Neural cell (in vitro differentiated cells): Measurements from ENCODE around the gene TNNT3. TPM values are rescaled to one million over a fixed set of nuclear protein-coding genes. Genes with fewer than 3 reads are reported as not detected.

Source experiments
- H2AFZ ChIP-seq: fragments of 200-600, 300-800 bp; sonication (generic), shearing (Covaris generic); 2 replicates; pipeline ENCODE4 v1.6.0; 2014; ENCODE audit warnings: low read depth, mild to moderate bottlenecking, antibody characterized with exemption, low read length, moderate library complexity
- H3F3A ChIP-seq: fragments of 200-600 bp; shearing (Covaris generic); 2 replicates; pipeline ENCODE4 v1.6.1; 2016; ENCODE audit warnings: mild to moderate bottlenecking, moderate library complexity, mixed read lengths, antibody characterized with exemption, low read length; ENCODE audit not compliant: insufficient read depth, poor library complexity, severe bottlenecking
- H3K27ac ChIP-seq: fragments of 200-600, 300-800 bp; sonication (generic), shearing (Covaris generic); 2 replicates; pipeline ENCODE4 v1.5.1; 2014; ENCODE audit warnings: mild to moderate bottlenecking, low read length, moderate library complexity
- H3K27me3 ChIP-seq: fragments of 300-800, 200-600 bp; sonication (generic), shearing (Covaris generic); 2 replicates; pipeline ENCODE4 v1.6.0; 2014; ENCODE audit warnings: mild to moderate bottlenecking, low read depth, low read length, moderate library complexity; ENCODE audit not compliant: insufficient read depth
- H3K36me3 ChIP-seq: fragments of 300-800, 200-600 bp; sonication (generic), shearing (Covaris generic); 2 replicates; pipeline ENCODE4 v1.5.1; 2014; ENCODE audit warnings: mild to moderate bottlenecking, antibody characterized with exemption, low read length, moderate library complexity; ENCODE audit not compliant: insufficient read depth
- H3K4me2 ChIP-seq: fragments of 300-800, 200-600 bp; sonication (generic), shearing (Covaris generic); 2 replicates; pipeline ENCODE4 v1.6.0; 2014; ENCODE audit warnings: mild to moderate bottlenecking, low read length
- H3K4me3 ChIP-seq: fragments of 300-800, 200-600 bp; sonication (generic), shearing (Covaris generic); 2 replicates; pipeline ENCODE4 v1.5.1; 2014; ENCODE audit warnings: mild to moderate bottlenecking, low read length, moderate library complexity
- H3K79me2 ChIP-seq: fragments of 200-600 bp; shearing (Covaris generic); replicated peaks from 2 replicates; pipeline ENCODE4 v1.6.0; 2014; ENCODE audit warnings: mild to moderate bottlenecking, low read length, moderate library complexity; ENCODE audit not compliant: insufficient read depth
- H3K9ac ChIP-seq: fragments of 300-800, 200-600 bp; sonication (generic), shearing (Covaris generic); 2 replicates; pipeline ENCODE4 v1.6.1; 2016; ENCODE audit warnings: mild to moderate bottlenecking, low read length, mixed read lengths
- H3K9me2 ChIP-seq: fragments of 200-600 bp; shearing (Covaris generic); 2 replicates; pipeline ENCODE4 v1.6.1; 2016; ENCODE audit warnings: mild to moderate bottlenecking, low read length, mixed read lengths; ENCODE audit not compliant: insufficient read depth
- H3K9me3 ChIP-seq: fragments of 200-600, 300-800 bp; sonication (generic), shearing (Covaris generic); 2 replicates; pipeline ENCODE4 v1.6.1; 2016; ENCODE audit warnings: mild to moderate bottlenecking, mixed run types, low read length, moderate library complexity, mixed read lengths
- H4K20me1 ChIP-seq: fragments of 200-600 bp; shearing (Covaris generic); 2 replicates; pipeline ENCODE4 v1.6.1; 2016; ENCODE audit warnings: mild to moderate bottlenecking, mixed run types; ENCODE audit not compliant: insufficient read depth
- EP300 ChIP-seq: fragments of 450-650 bp; conservative IDR thresholded peaks from 2 replicates; pipeline ENCODE4 v1.6.1; 2014; ENCODE audit warnings: antibody characterized with exemption, mild to moderate bottlenecking, moderate library complexity; ENCODE audit not compliant: poor library complexity, severe bottlenecking
- EZH2 ChIP-seq: fragments of 200-600, 300-800 bp; shearing (Covaris generic), sonication (generic); IDR thresholded peaks from 2 replicates; pipeline ENCODE4 v1.6.1; 2014; ENCODE audit warnings: antibody characterized with exemption, low read length, borderline replicate concordance, mild to moderate bottlenecking; ENCODE audit not compliant: insufficient read depth, poor library complexity, severe bottlenecking
- MXI1 ChIP-seq: fragments of 450-650 bp; conservative IDR thresholded peaks from 2 replicates; pipeline ENCODE4 v1.6.1; 2014; ENCODE audit warnings: antibody characterized with exemption, mild to moderate bottlenecking; ENCODE audit not compliant: poor library complexity, severe bottlenecking
- POLR2AphosphoS5 ChIP-seq: IDR thresholded peaks from 2 replicates; pipeline ENCODE4 v1.6.1; 2012
- RAD21 ChIP-seq: fragments of 450-650 bp; conservative IDR thresholded peaks from 2 replicates; pipeline ENCODE4 v1.6.1; 2014; ENCODE audit warnings: antibody characterized with exemption, mild to moderate bottlenecking, moderate library complexity
- REST ChIP-seq: IDR thresholded peaks from 2 replicates; pipeline ENCODE4 v1.6.1; 2012; ENCODE audit warnings: borderline replicate concordance
- SMC3 ChIP-seq: fragments of 450-650 bp; conservative IDR thresholded peaks from 2 replicates; pipeline ENCODE4 v1.6.1; 2014; ENCODE audit warnings: antibody characterized with exemption, mild to moderate bottlenecking, moderate library complexity; ENCODE audit not compliant: poor library complexity
- TAF1 ChIP-seq: IDR thresholded peaks from 2 replicates; pipeline ENCODE4 v1.6.1; 2012; ENCODE audit warnings: low read depth
- polyA plus RNA-seq: library from polyadenylated mRNA; depleted of rRNA; stranded (reverse); fragments of >200 nt; gene quantifications from 2 replicates; pipeline ENCODE4 v1.2.3, GENCODE V29; 2014
- TF ChIP-seq, protein P1 (sequence below): fragments of 450-650 bp; IDR thresholded peaks from 2 replicates; pipeline ENCODE4 v1.5.1; 2014; ENCODE audit warnings: antibody characterized with exemption, mild to moderate bottlenecking, moderate library complexity; ENCODE audit not compliant: poor library complexity, severe bottlenecking

The TNNT3 gene
- polyA plus RNA-seq, 1 donor from 2014 or later, result not detected

- no peak overlapping the region for H2AFZ ChIP-seq
Observed at GRCh38 chr11:1879941-1880720, 39.4 kb upstream of the TNNT3 start.

DNA sequence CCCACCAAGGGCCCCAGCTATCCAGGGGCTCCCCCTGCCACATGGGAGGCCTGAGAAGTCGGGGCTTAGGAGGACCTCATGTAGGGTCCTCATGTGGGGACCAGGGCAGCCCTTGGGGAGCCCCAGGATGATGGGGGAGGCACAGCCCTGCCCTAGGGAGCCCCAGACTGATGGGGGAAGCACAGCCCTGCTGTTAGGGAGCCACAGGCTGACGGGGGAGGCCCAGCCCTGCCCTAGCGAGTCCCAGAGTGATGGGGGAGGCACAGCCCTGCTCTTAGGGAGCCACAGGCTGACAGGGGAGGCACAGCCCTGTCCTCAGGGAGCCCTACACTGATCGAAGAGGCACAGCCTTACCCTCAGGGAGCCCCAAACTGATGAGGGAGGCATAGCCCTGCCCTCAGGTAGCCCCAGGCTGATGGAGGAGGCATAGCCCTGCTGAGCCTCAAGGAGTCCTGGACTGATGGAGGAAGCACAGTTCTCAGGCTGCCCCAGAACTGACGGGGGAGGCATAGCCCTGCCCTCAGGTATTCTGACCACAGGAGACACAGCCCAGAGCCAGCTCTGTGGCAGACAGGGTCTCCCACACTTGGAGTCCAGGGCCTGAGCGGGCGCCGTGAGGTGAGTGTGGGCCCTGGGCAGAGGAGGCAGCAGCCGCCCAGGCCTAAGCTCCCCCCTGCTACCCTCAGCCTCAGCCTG lies 38.6 kb upstream of the TNNT3 start:
- no peak overlapping the region for H3K4me3 ChIP-seq
- no peak overlapping the region for H3K9ac ChIP-seq
- no peaks in the 10 kb centered on the region for H3K9me3 ChIP-seq
- no peaks in the 10 kb centered on the region for H3K9me2 ChIP-seq
- H3F3A ChIP-seq, result no peaks in the 10 kb centered on the region
- H3K27ac ChIP-seq, result no peak overlapping the region
- no peaks in the 10 kb centered on the region for H3K36me3 ChIP-seq
- H3K27me3 ChIP-seq, result no peaks in the 10 kb centered on the region
- H3K79me2 ChIP-seq, result no peaks in the 10 kb centered on the region
- no peak overlapping the region for H3K4me2 ChIP-seq
- H4K20me1 ChIP-seq, result no peaks in the 10 kb centered on the region
- no peak overlapping the region for H2AFZ ChIP-seq
- no peak for TF ChIP-seq MXI1
- TF ChIP-seq RAD21, result no peak
- no peak for TF ChIP-seq EP300
- no peak for TF ChIP-seq EZH2
- TF ChIP-seq, protein P1, sequence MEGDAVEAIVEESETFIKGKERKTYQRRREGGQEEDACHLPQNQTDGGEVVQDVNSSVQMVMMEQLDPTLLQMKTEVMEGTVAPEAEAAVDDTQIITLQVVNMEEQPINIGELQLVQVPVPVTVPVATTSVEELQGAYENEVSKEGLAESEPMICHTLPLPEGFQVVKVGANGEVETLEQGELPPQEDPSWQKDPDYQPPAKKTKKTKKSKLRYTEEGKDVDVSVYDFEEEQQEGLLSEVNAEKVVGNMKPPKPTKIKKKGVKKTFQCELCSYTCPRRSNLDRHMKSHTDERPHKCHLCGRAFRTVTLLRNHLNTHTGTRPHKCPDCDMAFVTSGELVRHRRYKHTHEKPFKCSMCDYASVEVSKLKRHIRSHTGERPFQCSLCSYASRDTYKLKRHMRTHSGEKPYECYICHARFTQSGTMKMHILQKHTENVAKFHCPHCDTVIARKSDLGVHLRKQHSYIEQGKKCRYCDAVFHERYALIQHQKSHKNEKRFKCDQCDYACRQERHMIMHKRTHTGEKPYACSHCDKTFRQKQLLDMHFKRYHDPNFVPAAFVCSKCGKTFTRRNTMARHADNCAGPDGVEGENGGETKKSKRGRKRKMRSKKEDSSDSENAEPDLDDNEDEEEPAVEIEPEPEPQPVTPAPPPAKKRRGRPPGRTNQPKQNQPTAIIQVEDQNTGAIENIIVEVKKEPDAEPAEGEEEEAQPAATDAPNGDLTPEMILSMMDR, result no peak
- TF ChIP-seq TAF1, result no peak

More at GRCh38 chr11:1879941-1880720, 39.4 kb upstream of the TNNT3 start:
- Histone ChIP-seq H3K4me2 (no peak overlapping the region), H3K9me3 (no peaks in the 10 kb centered on the region), H3K79me2 (no peaks in the 10 kb centered on the region), H3K27me3 (no peaks in the 10 kb centered on the region), H3K4me3 (no peak overlapping the region), H4K20me1 (no peaks in the 10 kb centered on the region), H3K9ac (no peak overlapping the region), H3F3A (no peaks in the 10 kb centered on the region), H3K9me2 (no peaks in the 10 kb centered on the region), H3K36me3 (no peaks in the 10 kb centered on the region), H3K27ac (no peak overlapping the region)
- TF ChIP-seq EP300, result no peak
- TF ChIP-seq, protein P1, result no peak
- TF ChIP-seq MXI1, result no peak
- no peak for TF ChIP-seq RAD21
- TF ChIP-seq POLR2AphosphoS5, result no peak
- no peak for TF ChIP-seq EZH2
- no peak for TF ChIP-seq SMC3
- TF ChIP-seq TAF1, result no peak
- no peak for TF ChIP-seq REST
